ENCODE data around the gene CAPN1. TPM values are rescaled to one million over a fixed set of nuclear protein-coding genes. Genes with fewer than 3 reads are reported as not detected.
A peak's percentile ranks its signal among the peaks of the same experiment; 100 is the strongest.

The CAPN1 gene
- total and polyA plus RNA-seq, 9 of the 15 experiments (the other 6 are each of a cell fraction or from before 2014, with no cell fraction given) = 3.5 to 199 (median 61.6) TPM

DNA sequence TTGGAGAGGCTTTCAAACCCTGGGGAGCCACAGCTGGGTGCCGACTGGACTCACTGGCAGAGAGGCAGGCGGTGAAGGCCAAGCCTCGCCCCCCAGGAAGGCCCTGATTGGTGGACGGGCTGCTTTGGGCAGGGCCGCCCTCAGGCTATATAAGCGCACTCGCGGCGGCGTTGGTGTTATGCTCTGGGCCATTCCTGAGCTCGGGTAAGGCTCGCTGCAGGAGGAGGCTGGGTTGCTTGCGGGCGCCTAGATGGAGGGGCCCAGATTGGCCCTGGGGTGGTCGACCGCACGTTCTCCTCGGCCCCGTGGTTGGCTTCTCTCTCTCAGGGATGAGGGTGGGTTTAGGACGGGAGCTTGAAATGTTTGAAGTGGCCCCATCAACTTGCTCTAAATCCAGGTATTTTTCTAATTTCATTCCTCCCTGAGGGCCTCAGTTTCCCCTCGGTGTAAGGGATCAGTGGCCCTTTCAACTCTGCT is 11.6 kb upstream of the CAPN1 start, which contains the start of gene SPDYC (continued):
- TF ChIP-seq STAT5A (IDR thresholded peaks at IDR 0.05; ENCODE audit: borderline replicate concordance, low read length) (no peak), NFE2 (IDR thresholded peaks at IDR 0.05; ENCODE audit: low read depth) (no peak), FOXJ2 (tag; IDR thresholded peaks at IDR 0.05) (no peak), SMARCA4 (IDR thresholded peaks at IDR 0.05) (no peak), NR2C2 (CRISPR knock-in tag; IDR thresholded peaks at IDR 0.05) (no peak), NR2C2 (tag; IDR thresholded peaks at IDR 0.05) (no peak), CTBP1 (IDR thresholded peaks at IDR 0.05; ENCODE audit: borderline replicate concordance) (peak; percentile 73; the same call in 1 of the 2 replicates), NBN (IDR thresholded peaks at IDR 0.05; ENCODE audit: low read depth) (no peak), MBD2 (IDR thresholded peaks at IDR 0.05; ENCODE audit: borderline replicate concordance, low read depth) (peak; percentile 67), NUFIP1 (IDR thresholded peaks at IDR 0.05; ENCODE audit: partially characterized antibody) (no peak), HMG20A (CRISPR knock-in tag; conservative IDR thresholded peaks at IDR 0.05) (no peak), SETDB1 (IDR thresholded peaks at IDR 0.05; ENCODE audit: low read length) (no peak), ZNF134 (CRISPR knock-in tag; conservative IDR thresholded peaks at IDR 0.05) (no peak), ZNF551 (CRISPR knock-in tag; IDR thresholded peaks at IDR 0.05) (no peak), MYBL2 (IDR thresholded peaks at IDR 0.05; ENCODE audit: low read depth) (no peak), MYBL2 (CRISPR knock-in tag; IDR thresholded peaks at IDR 0.05; ENCODE audit: borderline replicate concordance) (no peak), CBFA2T3 (IDR thresholded peaks at IDR 0.05) (no peak)
- TF ChIP-seq, protein P1, sequence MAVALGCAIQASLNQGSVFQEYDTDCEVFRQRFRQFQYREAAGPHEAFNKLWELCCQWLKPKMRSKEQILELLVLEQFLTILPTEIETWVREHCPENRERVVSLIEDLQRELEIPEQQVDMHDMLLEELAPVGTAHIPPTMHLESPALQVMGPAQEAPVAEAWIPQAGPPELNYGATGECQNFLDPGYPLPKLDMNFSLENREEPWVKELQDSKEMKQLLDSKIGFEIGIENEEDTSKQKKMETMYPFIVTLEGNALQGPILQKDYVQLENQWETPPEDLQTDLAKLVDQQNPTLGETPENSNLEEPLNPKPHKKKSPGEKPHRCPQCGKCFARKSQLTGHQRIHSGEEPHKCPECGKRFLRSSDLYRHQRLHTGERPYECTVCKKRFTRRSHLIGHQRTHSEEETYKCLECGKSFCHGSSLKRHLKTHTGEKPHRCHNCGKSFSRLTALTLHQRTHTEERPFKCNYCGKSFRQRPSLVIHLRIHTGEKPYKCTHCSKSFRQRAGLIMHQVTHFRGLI (CRISPR knock-in tag; IDR thresholded peaks at IDR 0.05) = no peak
- TF ChIP-seq, protein P2, sequence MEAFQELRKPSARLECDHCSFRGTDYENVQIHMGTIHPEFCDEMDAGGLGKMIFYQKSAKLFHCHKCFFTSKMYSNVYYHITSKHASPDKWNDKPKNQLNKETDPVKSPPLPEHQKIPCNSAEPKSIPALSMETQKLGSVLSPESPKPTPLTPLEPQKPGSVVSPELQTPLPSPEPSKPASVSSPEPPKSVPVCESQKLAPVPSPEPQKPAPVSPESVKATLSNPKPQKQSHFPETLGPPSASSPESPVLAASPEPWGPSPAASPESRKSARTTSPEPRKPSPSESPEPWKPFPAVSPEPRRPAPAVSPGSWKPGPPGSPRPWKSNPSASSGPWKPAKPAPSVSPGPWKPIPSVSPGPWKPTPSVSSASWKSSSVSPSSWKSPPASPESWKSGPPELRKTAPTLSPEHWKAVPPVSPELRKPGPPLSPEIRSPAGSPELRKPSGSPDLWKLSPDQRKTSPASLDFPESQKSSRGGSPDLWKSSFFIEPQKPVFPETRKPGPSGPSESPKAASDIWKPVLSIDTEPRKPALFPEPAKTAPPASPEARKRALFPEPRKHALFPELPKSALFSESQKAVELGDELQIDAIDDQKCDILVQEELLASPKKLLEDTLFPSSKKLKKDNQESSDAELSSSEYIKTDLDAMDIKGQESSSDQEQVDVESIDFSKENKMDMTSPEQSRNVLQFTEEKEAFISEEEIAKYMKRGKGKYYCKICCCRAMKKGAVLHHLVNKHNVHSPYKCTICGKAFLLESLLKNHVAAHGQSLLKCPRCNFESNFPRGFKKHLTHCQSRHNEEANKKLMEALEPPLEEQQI (IDR thresholded peaks at IDR 0.05) = no peak
- TF ChIP-seq, protein P3, sequence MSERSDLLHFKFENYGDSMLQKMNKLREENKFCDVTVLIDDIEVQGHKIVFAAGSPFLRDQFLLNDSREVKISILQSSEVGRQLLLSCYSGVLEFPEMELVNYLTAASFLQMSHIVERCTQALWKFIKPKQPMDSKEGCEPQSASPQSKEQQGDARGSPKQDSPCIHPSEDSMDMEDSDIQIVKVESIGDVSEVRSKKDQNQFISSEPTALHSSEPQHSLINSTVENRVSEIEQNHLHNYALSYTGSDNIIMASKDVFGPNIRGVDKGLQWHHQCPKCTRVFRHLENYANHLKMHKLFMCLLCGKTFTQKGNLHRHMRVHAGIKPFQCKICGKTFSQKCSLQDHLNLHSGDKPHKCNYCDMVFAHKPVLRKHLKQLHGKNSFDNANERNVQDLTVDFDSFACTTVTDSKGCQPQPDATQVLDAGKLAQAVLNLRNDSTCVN (CRISPR knock-in tag; IDR thresholded peaks at IDR 0.05) = no peak
- TF ChIP-seq, protein P4, sequence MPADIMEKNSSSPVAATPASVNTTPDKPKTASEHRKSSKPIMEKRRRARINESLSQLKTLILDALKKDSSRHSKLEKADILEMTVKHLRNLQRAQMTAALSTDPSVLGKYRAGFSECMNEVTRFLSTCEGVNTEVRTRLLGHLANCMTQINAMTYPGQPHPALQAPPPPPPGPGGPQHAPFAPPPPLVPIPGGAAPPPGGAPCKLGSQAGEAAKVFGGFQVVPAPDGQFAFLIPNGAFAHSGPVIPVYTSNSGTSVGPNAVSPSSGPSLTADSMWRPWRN (IDR thresholded peaks at IDR 0.05; ENCODE audit: low read depth) = no peak
- TF ChIP-seq, protein P5, sequence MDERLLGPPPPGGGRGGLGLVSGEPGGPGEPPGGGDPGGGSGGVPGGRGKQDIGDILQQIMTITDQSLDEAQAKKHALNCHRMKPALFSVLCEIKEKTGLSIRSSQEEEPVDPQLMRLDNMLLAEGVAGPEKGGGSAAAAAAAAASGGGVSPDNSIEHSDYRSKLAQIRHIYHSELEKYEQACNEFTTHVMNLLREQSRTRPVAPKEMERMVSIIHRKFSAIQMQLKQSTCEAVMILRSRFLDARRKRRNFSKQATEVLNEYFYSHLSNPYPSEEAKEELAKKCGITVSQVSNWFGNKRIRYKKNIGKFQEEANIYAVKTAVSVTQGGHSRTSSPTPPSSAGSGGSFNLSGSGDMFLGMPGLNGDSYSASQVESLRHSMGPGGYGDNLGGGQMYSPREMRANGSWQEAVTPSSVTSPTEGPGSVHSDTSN (CRISPR knock-in tag; IDR thresholded peaks at IDR 0.05; ENCODE audit: low read depth) = no peak
- TF ChIP-seq, protein P5 (tag; conservative IDR thresholded peaks at IDR 0.05; ENCODE audit: low read depth) = no peak

Measured in K562 (cell line).